ENCODE results near the gene NLRP12. TPM values are rescaled to one million over a fixed set of nuclear protein-coding genes. Genes with fewer than 3 reads are reported as not detected.
"Not testable (repeated sequence)": the region's sequence is repeated elsewhere in the genome, so short reads cannot be mapped to it uniquely, and the experiment has no call there.

Gene NLRP12
- total RNA-seq, 1 donor from 2014 or later, result 0.16 TPM

- not testable (repeated sequence) for DNase-seq
Measured at GRCh38 chr19:53774491-53774890, 49.6 kb downstream of the NLRP12 start.

GRCh38 chr19:53773999-53774398 is 50.1 kb downstream of the NLRP12 start:
- no peak for DNase-seq

DNA sequence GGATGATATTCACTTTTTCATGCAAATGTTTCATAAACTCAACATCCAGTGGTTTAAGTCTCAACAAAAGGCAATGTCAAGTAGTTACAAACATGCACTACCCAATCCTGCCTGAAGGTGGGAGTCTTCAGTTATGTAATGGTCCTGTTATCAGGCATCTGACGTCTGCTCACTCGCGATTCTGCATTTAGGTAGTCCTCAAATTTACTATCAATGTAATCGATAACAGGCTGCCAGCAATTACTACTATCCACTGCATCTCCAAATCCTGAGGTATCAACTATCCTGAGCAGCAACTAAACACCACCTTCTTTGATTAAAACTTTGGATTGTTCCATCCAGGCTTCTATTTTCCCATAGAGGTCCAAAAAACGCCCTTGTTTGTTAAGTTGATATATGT is 51.2 kb downstream of the NLRP12 start:
- DNase-seq, result no peak

GRCh38 chr19:53771144-53771543 is 53.0 kb downstream of the NLRP12 start:
- DNase-seq, result no peak

DNA sequence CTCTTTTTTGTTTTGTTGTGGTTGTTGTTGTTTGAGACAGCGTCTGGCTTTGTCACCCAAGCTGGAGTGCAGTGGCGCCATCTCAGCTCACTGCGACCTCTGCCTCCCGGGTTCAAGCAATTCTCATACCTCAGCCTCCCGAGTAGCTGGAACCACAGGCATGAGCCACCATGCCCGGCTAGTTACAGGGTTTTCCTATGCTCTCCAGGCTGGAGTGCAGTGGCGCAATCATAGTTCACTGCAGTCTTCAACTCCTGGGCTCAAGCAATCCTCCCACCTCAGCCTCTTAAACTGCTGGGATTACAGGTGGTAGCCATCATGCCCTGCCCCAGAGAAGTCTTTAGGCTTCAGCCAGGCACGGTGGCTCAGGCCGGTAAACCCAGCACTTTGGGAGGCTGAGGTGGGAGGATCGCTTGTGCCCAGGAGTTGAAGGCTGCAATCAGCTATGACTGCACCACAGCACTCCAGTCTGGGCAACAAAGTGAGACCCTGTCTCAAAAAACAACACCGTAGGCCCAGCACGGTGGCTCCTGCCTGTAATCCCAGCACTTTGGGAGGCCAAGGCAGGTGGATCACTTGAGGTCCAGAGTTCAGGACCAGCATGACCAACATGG is 54.3 kb downstream of the NLRP12 start:
- not testable (repeated sequence) for DNase-seq

DNA sequence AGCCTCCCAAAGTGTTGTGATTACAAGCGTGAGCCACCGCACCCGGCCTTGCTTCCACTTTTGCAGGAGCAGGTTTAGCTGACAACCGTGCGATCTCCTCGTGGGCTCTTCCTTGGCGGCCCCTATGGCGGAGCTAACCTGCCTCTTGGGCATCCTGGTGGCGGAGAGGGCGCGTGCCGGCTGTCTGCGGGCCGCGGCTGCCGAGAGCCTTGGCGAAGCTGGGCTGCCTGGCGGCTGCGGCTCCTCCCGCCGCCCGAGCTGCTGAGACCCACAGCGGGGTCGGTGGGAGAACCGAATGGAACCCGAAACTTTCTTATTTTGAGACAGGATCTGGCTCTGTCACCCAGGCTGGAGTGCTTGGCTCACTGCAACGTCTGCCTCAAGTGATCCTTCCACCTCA is 55.7 kb downstream of the NLRP12 start:
- no peak for DNase-seq

GRCh38 chr19:53758991-53759390 is 65.1 kb downstream of the NLRP12 start:
- not testable (repeated sequence) for DNase-seq

Small RNAs within 50 kb of the gene (small RNA-seq; reads per million reads assigned to genes)
- gene AC008753.1 (not detected), gene MIR1283-2 (not detected), gene MIR371A (not detected), gene MIR372 (not detected), gene MIR373 (not detected), gene MIR516A1 (not detected), gene MIR516A2 (not detected), gene MIR519A1 (not detected), gene MIR521-1 (not detected), gene MIR527 (not detected), gene RNU6-1041P (not detected), gene RNU6-165P (not detected), gene RNU6-751P (not detected), gene RNU6-982P (not detected)

Other genes starting within 250 kb of the NLRP12 start
- not detected for gene DPRX, start 192.3 kb downstream of the NLRP12 start, total RNA-seq
- gene MYADM, start 43.6 kb upstream of the NLRP12 start, total RNA-seq, result 3.3 TPM
- 1.7 TPM for gene PRKCG, start 57.9 kb upstream of the NLRP12 start, total RNA-seq
- 10.9 TPM for gene CACNG7, start 85.0 kb upstream of the NLRP12 start, total RNA-seq
- 4.7 TPM for gene CACNG8, start 138.6 kb upstream of the NLRP12 start, total RNA-seq
- gene CACNG6, start 167.3 kb upstream of the NLRP12 start, total RNA-seq, result 0.47 TPM
- not detected for gene VSTM1, start 239.6 kb upstream of the NLRP12 start, total RNA-seq

Measured in occipital lobe (tissue), 3 donors.